Osteoblast (primary cell): ENCODE results near the gene FAM83G. TPM values are rescaled to one million over a fixed set of nuclear protein-coding genes. Genes with fewer than 3 reads are reported as not detected.

Experiments used
- DNase-seq: peaks from one replicate; pipeline ENCODE4 v3.0.0; 2011; ENCODE audit warnings: low spot score, mixed read lengths; ENCODE audit not compliant: insufficient read length; ENCODE audit errors: missing footprints
- H2AFZ ChIP-seq: 2 replicates; pipeline ENCODE4 v1.6.0; 2011; ENCODE audit warnings: mild to moderate bottlenecking, low read length
- H3K27ac ChIP-seq: 2 replicates; pipeline ENCODE4 v1.5.1; 2011; ENCODE audit warnings: mild to moderate bottlenecking, low read depth, low read length, moderate library complexity
- H3K27me3 ChIP-seq: 2 replicates; pipeline ENCODE4 v1.6.0; 2012; ENCODE audit warnings: mild to moderate bottlenecking, control low read depth, inconsistent platforms, low read length, moderate library complexity; ENCODE audit not compliant: insufficient read depth
- H3K36me3 ChIP-seq: 2 replicates; pipeline ENCODE4 v1.5.1; 2011; ENCODE audit warnings: mild to moderate bottlenecking, low read length, control low read depth, moderate library complexity; ENCODE audit not compliant: insufficient read depth
- H3K4me1 ChIP-seq: 2 replicates; pipeline ENCODE4 v1.5.1; 2011; ENCODE audit warnings: mild to moderate bottlenecking, low read length, control low read depth, moderate library complexity; ENCODE audit not compliant: insufficient read depth
- H3K4me2 ChIP-seq: 2 replicates; pipeline ENCODE4 v1.6.0; 2011; ENCODE audit warnings: mild to moderate bottlenecking, low read length; ENCODE audit not compliant: insufficient read depth
- H3K4me3 ChIP-seq: fragments of 200-600 bp; sonication (generic); 3 replicates; pipeline ENCODE4 v1.5.1; 2012; ENCODE audit warnings: mild to moderate bottlenecking, low read length, inconsistent platforms; ENCODE audit not compliant: insufficient read depth
- H3K79me2 ChIP-seq: 2 replicates; pipeline ENCODE4 v1.6.0; 2012; ENCODE audit warnings: mild to moderate bottlenecking, low read length, control low read depth, inconsistent platforms; ENCODE audit not compliant: insufficient read depth
- H3K9me3 ChIP-seq: 2 replicates; pipeline ENCODE4 v1.5.1; 2011; ENCODE audit warnings: low read depth, low read length, control low read depth
- H4K20me1 ChIP-seq: 2 replicates; pipeline ENCODE4 v1.6.0; 2012; ENCODE audit warnings: mild to moderate bottlenecking, low read length, control low read depth; ENCODE audit not compliant: insufficient read depth
- CTCF ChIP-seq: IDR thresholded peaks from 2 replicates; pipeline ENCODE4 v1.5.1; 2011; ENCODE audit warnings: mild to moderate bottlenecking, low read depth, low read length, moderate library complexity; ENCODE audit errors: extremely low read depth
- total RNA-seq: library from RNA; depleted of rRNA; stranded (reverse); fragments of >200 nt; gene quantifications from 2 replicates; pipeline ENCODE4 v1.2.3, GENCODE V29; 2012

FAM83G gene
- total RNA-seq, 1 donor: 11.6 TPM

GRCh38 chr17:18961634-18962493 is 42.7 kb downstream of the FAM83G start:
- no peaks in the 10 kb centered on the region for H3K36me3 ChIP-seq
- H3K27me3 ChIP-seq: no peaks in the 10 kb centered on the region
- H3K4me3 ChIP-seq: no peak overlapping the region
- peak overlapping the region; percentile 27 for H3K4me2 ChIP-seq
- H3K4me1 ChIP-seq: peaks cover 28% of the 10 kb centered on the region
- no peak for TF ChIP-seq CTCF
- no peak overlapping the region for H2AFZ ChIP-seq
- H3K79me2 ChIP-seq: no peaks in the 10 kb centered on the region
- H3K9me3 ChIP-seq: no peaks in the 10 kb centered on the region
- H3K27ac ChIP-seq: peak overlapping the region; percentile 87
- no peaks in the 10 kb centered on the region for H4K20me1 ChIP-seq
- peak; percentile 89 for DNase-seq

GRCh38 chr17:18960803-18961511 is 43.6 kb downstream of the FAM83G start:
- no peaks in the 10 kb centered on the region for H4K20me1 ChIP-seq
- H3K36me3 ChIP-seq: no peaks in the 10 kb centered on the region
- H3K4me2 ChIP-seq: no peak overlapping the region
- peaks cover 28% of the 10 kb centered on the region for H3K4me1 ChIP-seq
- H2AFZ ChIP-seq: no peak overlapping the region
- H3K79me2 ChIP-seq: no peaks in the 10 kb centered on the region
- H3K4me3 ChIP-seq: no peak overlapping the region
- peak; percentile 97 for DNase-seq
- H3K27me3 ChIP-seq: no peaks in the 10 kb centered on the region
- H3K27ac ChIP-seq: peak overlapping the region; percentile 87
- TF ChIP-seq CTCF: peak; percentile 90
- no peaks in the 10 kb centered on the region for H3K9me3 ChIP-seq

- Histone ChIP-seq H3K4me2 (no peak overlapping the region), H4K20me1 (no peaks in the 10 kb centered on the region), H3K36me3 (no peaks in the 10 kb centered on the region), H3K4me3 (no peak overlapping the region), H3K79me2 (no peaks in the 10 kb centered on the region), H3K9me3 (no peaks in the 10 kb centered on the region), H3K4me1 (peaks cover 28% of the 10 kb centered on the region), H3K27me3 (no peaks in the 10 kb centered on the region), H3K27ac (no peak overlapping the region), H2AFZ (no peak overlapping the region)
- TF ChIP-seq CTCF: no peak
- DNase-seq: no peak
These were observed 44.3 kb downstream of the FAM83G start for GRCh38 chr17:18960241-18960665.

GRCh38 chr17:18959845-18960240 is 44.7 kb downstream of the FAM83G start:
- no peak for TF ChIP-seq CTCF
- Histone ChIP-seq H3K79me2 (no peaks in the 10 kb centered on the region), H3K36me3 (no peaks in the 10 kb centered on the region), H2AFZ (no peak overlapping the region), H3K4me3 (no peak overlapping the region), H4K20me1 (no peaks in the 10 kb centered on the region), H3K4me1 (peaks cover 28% of the 10 kb centered on the region), H3K27me3 (no peaks in the 10 kb centered on the region), H3K4me2 (no peak overlapping the region), H3K27ac (no peak overlapping the region), H3K9me3 (no peaks in the 10 kb centered on the region)
- DNase-seq: peak; percentile 32
